ENCODE results near the gene UVSSA.

DNA sequence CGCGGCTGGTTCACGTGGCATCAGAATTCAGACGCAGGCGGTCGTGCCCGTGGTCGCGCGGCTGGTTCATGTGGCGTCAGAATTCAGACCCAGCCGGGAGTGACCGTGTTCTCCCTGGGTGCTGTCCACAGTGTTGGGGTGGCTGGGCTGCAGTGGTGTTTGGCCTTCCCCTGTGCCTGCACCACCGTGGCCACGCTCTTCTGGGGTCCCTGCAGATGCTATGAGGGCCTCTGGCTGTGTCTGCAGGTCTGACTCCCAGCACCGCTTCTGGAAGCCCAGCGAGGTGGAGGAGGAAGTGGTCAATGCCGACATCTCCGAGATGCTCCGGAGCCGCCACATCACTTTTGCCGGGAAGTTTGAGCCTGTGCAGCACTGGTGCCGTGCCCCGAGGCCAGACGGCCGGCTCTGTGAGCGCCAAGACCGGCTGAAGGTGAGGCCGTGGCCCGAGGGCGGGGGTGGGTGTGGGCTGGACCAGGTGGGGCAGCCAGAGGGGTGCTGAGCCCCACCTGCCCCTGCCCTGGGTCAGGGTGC lies 32.9 kb downstream of the UVSSA start:
- TF ChIP-seq, protein P1, sequence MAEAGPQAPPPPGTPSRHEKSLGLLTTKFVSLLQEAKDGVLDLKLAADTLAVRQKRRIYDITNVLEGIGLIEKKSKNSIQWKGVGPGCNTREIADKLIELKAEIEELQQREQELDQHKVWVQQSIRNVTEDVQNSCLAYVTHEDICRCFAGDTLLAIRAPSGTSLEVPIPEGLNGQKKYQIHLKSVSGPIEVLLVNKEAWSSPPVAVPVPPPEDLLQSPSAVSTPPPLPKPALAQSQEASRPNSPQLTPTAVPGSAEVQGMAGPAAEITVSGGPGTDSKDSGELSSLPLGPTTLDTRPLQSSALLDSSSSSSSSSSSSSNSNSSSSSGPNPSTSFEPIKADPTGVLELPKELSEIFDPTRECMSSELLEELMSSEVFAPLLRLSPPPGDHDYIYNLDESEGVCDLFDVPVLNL (CRISPR knock-in tag; IDR thresholded peaks at IDR 0.05; ENCODE audit: low read depth): no peak
- TF ChIP-seq, protein P2, sequence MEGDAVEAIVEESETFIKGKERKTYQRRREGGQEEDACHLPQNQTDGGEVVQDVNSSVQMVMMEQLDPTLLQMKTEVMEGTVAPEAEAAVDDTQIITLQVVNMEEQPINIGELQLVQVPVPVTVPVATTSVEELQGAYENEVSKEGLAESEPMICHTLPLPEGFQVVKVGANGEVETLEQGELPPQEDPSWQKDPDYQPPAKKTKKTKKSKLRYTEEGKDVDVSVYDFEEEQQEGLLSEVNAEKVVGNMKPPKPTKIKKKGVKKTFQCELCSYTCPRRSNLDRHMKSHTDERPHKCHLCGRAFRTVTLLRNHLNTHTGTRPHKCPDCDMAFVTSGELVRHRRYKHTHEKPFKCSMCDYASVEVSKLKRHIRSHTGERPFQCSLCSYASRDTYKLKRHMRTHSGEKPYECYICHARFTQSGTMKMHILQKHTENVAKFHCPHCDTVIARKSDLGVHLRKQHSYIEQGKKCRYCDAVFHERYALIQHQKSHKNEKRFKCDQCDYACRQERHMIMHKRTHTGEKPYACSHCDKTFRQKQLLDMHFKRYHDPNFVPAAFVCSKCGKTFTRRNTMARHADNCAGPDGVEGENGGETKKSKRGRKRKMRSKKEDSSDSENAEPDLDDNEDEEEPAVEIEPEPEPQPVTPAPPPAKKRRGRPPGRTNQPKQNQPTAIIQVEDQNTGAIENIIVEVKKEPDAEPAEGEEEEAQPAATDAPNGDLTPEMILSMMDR (IDR thresholded peaks at IDR 0.05 in 2 of 3, conservative IDR thresholded peaks at IDR 0.05 in 1 of 3; ENCODE audit: insufficient read depth in 2 of 3, low read depth in 1 of 3, low read length in 3 of 3): no peak
- TF ChIP-seq ZNF282 (CRISPR knock-in tag; IDR thresholded peaks at IDR 0.05): no peak
- no peak for TF ChIP-seq ILK (tag; IDR thresholded peaks at IDR 0.05; ENCODE audit: borderline replicate concordance, low read depth)
- no peak for TF ChIP-seq ADNP (tag; IDR thresholded peaks at IDR 0.05)
- TF ChIP-seq, protein P3, sequence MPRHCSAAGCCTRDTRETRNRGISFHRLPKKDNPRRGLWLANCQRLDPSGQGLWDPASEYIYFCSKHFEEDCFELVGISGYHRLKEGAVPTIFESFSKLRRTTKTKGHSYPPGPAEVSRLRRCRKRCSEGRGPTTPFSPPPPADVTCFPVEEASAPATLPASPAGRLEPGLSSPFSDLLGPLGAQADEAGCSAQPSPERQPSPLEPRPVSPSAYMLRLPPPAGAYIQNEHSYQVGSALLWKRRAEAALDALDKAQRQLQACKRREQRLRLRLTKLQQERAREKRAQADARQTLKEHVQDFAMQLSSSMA (CRISPR knock-in tag; IDR thresholded peaks at IDR 0.05): no peak
- TF ChIP-seq EP300 (IDR thresholded peaks at IDR 0.05; ENCODE audit: low read length): no peak
- no peak for TF ChIP-seq JUNB (CRISPR knock-in tag; conservative IDR thresholded peaks at IDR 0.05)
- no peak for TF ChIP-seq KAT8 (IDR thresholded peaks at IDR 0.05; ENCODE audit: low read depth)
- no peak for TF ChIP-seq NFYB (IDR thresholded peaks at IDR 0.05; ENCODE audit: extremely low read depth, insufficient read length)
- TF ChIP-seq, protein P4, sequence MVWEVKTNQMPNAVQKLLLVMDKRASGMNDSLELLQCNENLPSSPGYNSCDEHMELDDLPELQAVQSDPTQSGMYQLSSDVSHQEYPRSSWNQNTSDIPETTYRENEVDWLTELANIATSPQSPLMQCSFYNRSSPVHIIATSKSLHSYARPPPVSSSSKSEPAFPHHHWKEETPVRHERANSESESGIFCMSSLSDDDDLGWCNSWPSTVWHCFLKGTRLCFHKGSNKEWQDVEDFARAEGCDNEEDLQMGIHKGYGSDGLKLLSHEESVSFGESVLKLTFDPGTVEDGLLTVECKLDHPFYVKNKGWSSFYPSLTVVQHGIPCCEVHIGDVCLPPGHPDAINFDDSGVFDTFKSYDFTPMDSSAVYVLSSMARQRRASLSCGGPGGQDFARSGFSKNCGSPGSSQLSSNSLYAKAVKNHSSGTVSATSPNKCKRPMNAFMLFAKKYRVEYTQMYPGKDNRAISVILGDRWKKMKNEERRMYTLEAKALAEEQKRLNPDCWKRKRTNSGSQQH (CRISPR knock-in tag; IDR thresholded peaks at IDR 0.05): no peak

All from K562 (cell line).